Vagina (tissue), 2 donors: ENCODE results near the gene ZBTB16. TPM values are rescaled to one million over a fixed set of nuclear protein-coding genes. Genes with fewer than 3 reads are reported as not detected.

Experiments
- DNase-seq, 2 donors: peaks; one replicate each; pipeline ENCODE4 v3.0.0-alpha.2; 2017; ENCODE audit errors: extremely low spot score in 2 of 2
- H3K27ac ChIP-seq: fragments of 200-600 bp; sonication (generic); one replicate; pipeline ENCODE4 v1.5.1; 2019
- H3K27me3 ChIP-seq: fragments of 200-600 bp; sonication (generic); one replicate; pipeline ENCODE4 v1.5.1; 2019
- H3K36me3 ChIP-seq, 2 donors: fragments of 200-600 bp; sonication (generic); one replicate each; pipeline ENCODE4 v1.5.1; 2017 to 2019
- H3K4me1 ChIP-seq: fragments of 200-600 bp; sonication (generic); one replicate; pipeline ENCODE4 v1.5.1; 2019
- H3K4me3 ChIP-seq, 2 donors: fragments of 200-600 bp; sonication (generic); 1 replicate in 1 of 2; 2 replicates in 1 of 2; pipeline ENCODE4 v1.5.1; 2016 to 2019
- H3K9me3 ChIP-seq: fragments of 200-600 bp; sonication (generic); one replicate; pipeline ENCODE4 v1.5.1; 2019
- CTCF ChIP-seq, 3 experiments: fragments of 450-650 bp in 2 of 3; fragments of 200-600 bp in 1 of 3; sonication (generic) in 1 of 3; IDR thresholded peaks; one replicate each; pipeline ENCODE4 v1.5.1; 2017 to 2019; ENCODE audit warnings: antibody characterized with exemption in 3 of 3, mild to moderate bottlenecking in 2 of 3, moderate library complexity in 2 of 3
- POLR2A ChIP-seq, 2 donors: fragments of 450-650 bp; IDR thresholded peaks; one replicate each; pipeline ENCODE4 v1.6.1; 2017; ENCODE audit warnings: antibody characterized with exemption in 2 of 2, mild to moderate bottlenecking in 2 of 2, moderate library complexity in 2 of 2
- POLR2AphosphoS5 ChIP-seq, 2 donors: sonication (generic); formaldehyde crosslinking; IDR thresholded peaks; one replicate each; pipeline ENCODE4 v1.9.0; 2017; ENCODE audit warnings: antibody characterized with exemption in 2 of 2, mild to moderate bottlenecking in 2 of 2, low read depth in 1 of 2; ENCODE audit not compliant: insufficient read depth in 1 of 2
- intact Hi-C: fragments of 100-400 bp; cut with DNase I; formaldehyde crosslinking; loops from one replicate; pipeline ENCODE4 v1.15.1; 2023
- total RNA-seq: library from RNA; depleted of rRNA; stranded (reverse); fragments of >200 nt; gene quantifications from one replicate; pipeline ENCODE4 v1.2.3, GENCODE V29; 2016

Gene ZBTB16
- total RNA-seq, 1 donor from 2014 or later: 243 TPM

GRCh38 chr11:114065094-114065493, 5.6 kb downstream of the ZBTB16 start:
- peaks cover 80% of the 10 kb centered on the region for H3K4me1 ChIP-seq

GRCh38 chr11:114066046-114066648, 6.6 kb downstream of the ZBTB16 start:
- intact Hi-C loops: no loop called here
- TF ChIP-seq POLR2A (IDR thresholded peaks at IDR 0.05) (no peak), POLR2AphosphoS5 (IDR thresholded peaks at IDR 0.05; ENCODE audit: insufficient read depth in 1 of 2, low read depth in 1 of 2) (no peak), CTCF (IDR thresholded peaks at IDR 0.05) (no peak)
- H3K4me3 ChIP-seq: peak overlapping the region; percentile 81 to 97
- H3K4me1 ChIP-seq: peaks cover 89% of the 10 kb centered on the region
- no peak for DNase-seq
- no peaks in the 10 kb centered on the region for H3K9me3 ChIP-seq
- H3K36me3 ChIP-seq: peaks cover 4 to 79% of the 10 kb centered on the region in 2 donors
- no peak overlapping the region for H3K27ac ChIP-seq
- H3K27me3 ChIP-seq: no peaks in the 10 kb centered on the region

More at GRCh38 chr11:114065094-114065493, 5.6 kb downstream of the ZBTB16 start:
- Histone ChIP-seq H3K4me3 (peak overlapping the region; percentile 81 to 97), H3K27ac (peak overlapping the region; percentile 96), H3K27me3 (no peaks in the 10 kb centered on the region), H3K9me3 (no peaks in the 10 kb centered on the region), H3K36me3 (peaks cover 4 to 72% of the 10 kb centered on the region in 2 donors)
- DNase-seq: no peak
- intact Hi-C loops: no loop called here
- no peak for TF ChIP-seq POLR2AphosphoS5 (IDR thresholded peaks at IDR 0.05; ENCODE audit: insufficient read depth in 1 of 2, low read depth in 1 of 2)
- no peak for TF ChIP-seq POLR2A (IDR thresholded peaks at IDR 0.05)
- no peak for TF ChIP-seq CTCF (IDR thresholded peaks at IDR 0.05)

GRCh38 chr11:114068327-114068726, 8.8 kb downstream of the ZBTB16 start:
- Histone ChIP-seq H3K9me3 (no peaks in the 10 kb centered on the region), H3K27ac (no peak overlapping the region), H3K4me3 (peak overlapping the region in 1 of 2 donors; percentile 81), H3K27me3 (no peaks in the 10 kb centered on the region), H3K36me3 (peaks cover 4 to 90% of the 10 kb centered on the region in 2 donors), H3K4me1 (peaks cover 93% of the 10 kb centered on the region)
- DNase-seq: no peak
- TF ChIP-seq CTCF (IDR thresholded peaks at IDR 0.05): no peak
- no peak for TF ChIP-seq POLR2AphosphoS5 (IDR thresholded peaks at IDR 0.05; ENCODE audit: insufficient read depth in 1 of 2, low read depth in 1 of 2)
- TF ChIP-seq POLR2A (IDR thresholded peaks at IDR 0.05): no peak
- intact Hi-C loops: no loop called here

- TF ChIP-seq POLR2A (IDR thresholded peaks at IDR 0.05): no peak
- no peak for TF ChIP-seq POLR2AphosphoS5 (IDR thresholded peaks at IDR 0.05; ENCODE audit: insufficient read depth in 1 of 2, low read depth in 1 of 2)
- TF ChIP-seq CTCF (IDR thresholded peaks at IDR 0.05): no peak
- peaks cover 0 to 88% of the 10 kb centered on the region in 2 donors for H3K36me3 ChIP-seq
- H3K27ac ChIP-seq: no peak overlapping the region
- no peak for DNase-seq
- intact Hi-C loops: no loop called here
- H3K27me3 ChIP-seq: no peaks in the 10 kb centered on the region
- no peak overlapping the region for H3K4me3 ChIP-seq
- H3K4me1 ChIP-seq: peaks cover 93% of the 10 kb centered on the region
- H3K9me3 ChIP-seq: no peaks in the 10 kb centered on the region
Measured at GRCh38 chr11:114070464-114071139, 11.1 kb downstream of the ZBTB16 start.
